Fibroblast of skin of back (primary cell): Measurements from ENCODE around the gene ABHD12.

Experiments used
- DNase-seq: peaks from one replicate; pipeline ENCODE4 v3.0.0-alpha.2; 2013

Gene ABHD12

DNA sequence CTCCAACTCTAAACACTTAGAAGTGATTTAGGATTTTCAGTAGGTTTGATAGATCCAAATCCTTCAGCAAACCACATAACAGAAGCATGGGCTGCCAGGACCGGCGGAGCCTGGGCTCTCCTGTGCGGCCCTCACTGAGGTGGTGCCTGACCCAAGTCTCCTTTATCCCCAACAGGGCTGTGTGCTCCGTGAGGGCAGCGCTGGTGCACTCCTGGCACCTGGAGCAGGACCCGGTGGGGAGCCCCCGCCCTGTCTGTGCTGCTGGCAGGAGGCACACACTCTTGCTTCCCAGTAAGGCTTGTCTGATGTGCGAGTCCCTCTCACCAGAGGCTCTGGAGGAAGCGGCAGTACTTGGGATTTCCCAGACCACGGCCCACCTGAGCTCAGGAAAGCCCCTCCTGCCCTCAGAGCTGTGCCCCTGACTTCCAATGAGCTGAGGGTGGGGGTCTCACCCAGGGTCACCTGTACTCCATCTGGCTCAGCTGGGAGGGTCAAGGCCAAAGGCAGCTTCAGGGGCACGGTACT is 86.5 kb downstream of the ABHD12 start:
- DNase-seq: no peak

DNA sequence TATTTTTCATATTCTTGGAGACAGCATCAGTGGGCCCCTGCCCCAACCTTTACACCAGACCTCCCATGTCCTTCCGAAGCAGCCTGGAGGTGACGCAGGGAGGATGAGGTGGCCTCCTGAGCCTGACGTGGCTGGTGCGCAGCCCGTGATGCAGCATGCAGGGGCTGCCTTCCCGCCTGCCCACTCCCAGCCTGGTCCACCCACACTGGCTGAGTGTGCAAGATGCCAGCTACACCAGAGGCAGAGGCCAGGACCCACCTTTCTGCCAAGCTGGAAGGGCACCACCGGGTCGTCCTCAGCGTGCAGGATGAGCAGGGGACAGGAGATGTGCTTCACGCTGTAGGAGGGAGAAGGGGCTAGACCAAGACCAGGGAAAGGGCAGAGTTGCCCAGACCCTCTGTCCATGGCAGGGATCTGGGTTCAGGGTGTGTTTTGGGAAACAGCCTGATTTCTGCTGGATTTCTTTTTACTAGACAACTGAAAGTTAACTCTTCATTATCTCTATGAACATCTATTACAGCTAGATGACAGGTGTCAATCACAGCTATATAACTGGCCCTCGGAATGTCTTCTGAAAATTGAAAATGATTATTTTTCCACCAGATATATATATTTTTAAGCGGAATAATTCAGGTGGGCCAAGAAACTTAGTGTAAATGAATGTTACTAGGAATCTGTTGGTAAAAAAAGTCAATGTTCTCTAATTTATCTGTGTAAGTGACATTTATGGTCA is 87.2 kb downstream of the ABHD12 start:
- no peak for DNase-seq

DNA sequence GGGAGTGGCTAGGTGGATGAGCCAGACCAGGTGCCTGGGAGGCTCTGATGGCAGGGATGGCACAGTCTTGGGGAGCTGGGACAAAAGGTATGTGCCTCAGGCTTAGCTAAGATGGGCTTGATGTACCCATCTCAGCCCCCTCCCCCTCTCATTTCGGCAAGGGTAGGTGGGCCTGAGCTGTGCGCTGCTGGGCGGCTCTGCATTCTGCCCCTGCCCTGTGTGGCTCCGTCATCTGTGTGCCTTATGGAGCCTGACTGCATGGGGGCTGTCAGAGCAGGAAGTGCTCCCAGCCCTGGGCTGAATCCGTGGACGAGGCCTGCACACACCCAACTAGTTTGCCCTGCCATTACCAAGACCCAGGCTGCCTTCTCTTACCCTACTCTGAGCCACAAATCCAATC is 88.0 kb downstream of the ABHD12 start:
- DNase-seq: no peak

DNA sequence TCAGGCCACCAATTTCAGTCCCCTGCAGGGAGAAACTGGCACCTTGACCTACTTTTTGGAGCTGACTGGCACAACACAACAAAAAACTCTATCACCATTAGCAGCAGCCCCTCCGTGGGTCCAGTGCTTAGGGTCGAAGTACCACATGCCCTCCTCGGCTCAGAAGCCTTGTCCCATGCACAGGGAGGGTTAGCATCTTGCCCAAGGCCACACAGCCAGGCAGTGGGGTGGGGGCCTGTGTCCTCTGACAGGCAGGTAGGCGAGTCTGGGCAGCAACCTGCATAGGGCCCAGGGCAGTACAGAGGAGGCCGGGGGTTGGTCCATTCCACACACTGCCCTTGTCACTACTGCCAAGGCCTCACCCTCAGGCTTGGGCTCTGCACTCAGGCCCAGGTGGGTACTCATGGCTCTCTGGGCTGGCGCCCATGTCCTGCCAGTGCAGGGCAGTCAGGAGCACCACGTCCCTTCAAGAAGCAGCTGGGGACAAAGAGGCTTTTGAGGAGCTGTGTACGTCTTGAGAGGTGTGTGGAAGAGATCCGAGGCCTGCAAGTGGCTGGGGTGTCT is 89.2 kb downstream of the ABHD12 start:
- DNase-seq: no peak

DNA sequence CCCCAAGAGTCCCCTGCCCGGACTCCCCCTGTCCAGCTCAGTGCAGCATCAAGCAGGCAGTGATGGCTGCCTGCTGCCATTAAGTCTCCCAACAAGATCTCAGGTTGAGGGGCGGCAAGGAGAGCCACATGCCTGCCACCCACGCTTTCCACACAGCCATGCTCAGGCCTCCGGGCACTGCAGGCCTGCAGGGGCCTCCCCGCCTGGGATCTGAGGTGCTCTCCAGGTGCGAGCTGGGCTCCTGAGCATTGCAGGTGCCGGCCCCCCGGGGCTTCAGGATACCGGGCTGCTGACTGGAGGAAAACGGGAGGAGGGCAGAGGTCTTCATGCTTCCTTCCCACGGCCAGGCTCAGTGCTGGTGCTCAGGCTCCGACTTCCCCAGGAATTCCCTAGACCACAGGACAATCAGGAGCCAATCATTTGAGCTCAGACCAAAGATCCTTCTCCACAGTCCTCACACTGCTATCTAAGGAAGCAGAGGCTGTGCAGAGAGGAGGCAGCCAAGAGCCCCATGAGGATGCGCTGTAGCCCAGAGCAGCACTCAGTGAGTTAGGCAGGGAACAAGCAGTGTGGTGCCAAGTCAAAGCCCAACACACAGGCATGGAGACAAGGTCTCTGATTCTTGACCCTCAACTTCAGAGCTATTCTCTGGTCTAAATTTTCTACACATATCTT is 90.0 kb downstream of the ABHD12 start:
- DNase-seq: peak; percentile 35

DNA sequence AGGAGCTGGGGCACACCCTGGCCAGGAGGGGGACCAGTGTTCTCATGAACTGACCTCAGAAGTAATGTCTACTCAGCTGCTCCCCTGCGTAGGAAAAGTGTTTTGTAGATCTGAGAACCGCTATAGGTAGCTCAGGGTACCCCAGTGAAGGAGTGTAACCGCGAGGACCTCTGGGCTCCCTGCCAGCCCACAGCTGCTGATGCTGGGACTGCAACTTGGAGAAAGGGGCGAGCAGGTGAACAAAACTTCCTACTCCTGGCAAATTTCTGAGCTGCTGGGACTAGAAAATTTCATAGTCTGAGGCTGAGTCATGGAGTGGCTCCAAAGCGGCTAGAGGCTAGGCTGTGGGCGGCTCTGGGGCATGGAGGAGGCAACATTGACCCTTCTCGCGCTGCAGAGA is 90.8 kb downstream of the ABHD12 start:
- DNase-seq: peak; percentile 38

DNA sequence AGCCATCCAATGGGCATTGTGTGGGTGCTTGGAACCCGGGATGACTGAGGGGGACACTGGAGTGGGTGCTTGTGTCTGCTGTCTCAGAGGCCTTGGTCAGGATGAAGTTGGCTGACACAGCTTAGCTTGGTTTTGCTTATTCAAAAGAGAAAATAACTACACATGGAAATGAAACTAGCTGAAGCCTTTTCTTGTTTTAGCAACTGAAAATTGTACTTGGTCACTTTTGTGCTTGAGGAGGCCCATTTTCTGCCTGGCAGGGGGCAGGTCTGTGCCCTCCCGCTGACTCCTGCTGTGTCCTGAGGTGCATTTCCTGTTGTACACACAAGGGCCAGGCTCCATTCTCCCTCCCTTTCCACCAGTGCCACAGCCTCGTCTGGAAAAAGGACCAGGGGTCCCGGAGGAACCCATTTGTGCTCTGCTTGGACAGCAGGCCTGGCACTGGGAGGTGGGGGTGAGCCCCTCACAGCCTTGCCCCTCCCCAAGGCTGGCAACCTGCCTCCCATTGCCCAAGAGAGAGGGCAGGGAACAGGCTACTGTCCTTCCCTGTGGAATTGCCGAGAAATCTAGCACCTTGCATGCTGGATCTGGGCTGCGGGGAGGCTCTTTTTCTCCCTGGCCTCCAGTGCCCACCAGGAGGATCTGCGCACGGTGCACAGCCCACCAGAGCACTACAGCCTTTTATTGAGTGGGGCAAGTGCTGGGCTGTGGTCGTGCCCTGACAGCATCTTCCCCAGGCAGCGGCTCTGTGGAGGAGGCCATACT is 93.3 kb downstream of the ABHD12 start:
- no peak for DNase-seq

DNA sequence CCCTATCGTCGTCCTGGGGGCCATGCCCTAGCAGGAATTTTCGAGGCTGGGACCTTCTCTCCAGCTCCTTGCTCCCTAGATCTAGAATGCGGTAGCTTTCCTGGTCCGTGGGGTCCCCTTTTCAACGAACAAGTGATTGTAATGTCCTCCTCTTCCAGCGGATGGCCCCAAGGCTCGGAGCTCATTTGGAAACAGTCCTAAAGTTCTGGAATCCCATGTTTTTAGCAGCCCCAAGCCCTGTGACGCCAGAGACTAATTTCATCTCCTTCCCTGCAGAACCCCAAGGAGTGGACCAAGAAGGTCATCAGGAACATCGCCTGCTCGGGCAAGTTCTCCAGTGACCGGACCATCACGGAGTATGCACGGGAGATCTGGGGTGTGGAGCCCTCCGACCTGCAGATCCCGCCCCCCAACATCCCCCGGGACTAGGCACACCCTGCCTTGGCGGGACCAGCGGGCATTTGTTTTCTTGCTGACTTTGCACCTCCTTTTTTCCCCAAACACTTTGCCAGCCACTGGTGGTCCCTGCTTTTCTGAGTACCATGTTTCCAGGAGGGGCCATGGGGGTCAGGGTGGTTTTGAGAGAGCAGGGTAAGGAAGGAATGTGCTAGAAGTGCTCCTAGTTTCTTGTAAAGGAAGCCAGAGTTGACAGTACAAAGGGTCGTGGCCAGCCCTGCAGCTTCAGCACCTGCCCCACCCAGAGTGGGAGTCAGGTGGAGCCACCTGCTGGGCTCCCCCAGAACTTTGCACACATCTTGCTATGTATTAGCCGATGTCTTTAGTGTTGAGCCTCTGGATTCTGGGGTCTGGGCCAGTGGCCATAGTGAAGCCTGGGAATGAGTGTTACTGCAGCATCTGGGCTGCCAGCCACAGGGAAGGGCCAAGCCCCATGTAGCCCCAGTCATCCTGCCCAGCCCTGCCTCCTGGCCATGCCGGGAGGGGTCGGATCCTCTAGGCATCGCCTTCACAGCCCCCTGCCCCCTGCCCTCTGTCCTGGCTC is 94.2 kb downstream of the ABHD12 start:
- no peak for DNase-seq

DNA sequence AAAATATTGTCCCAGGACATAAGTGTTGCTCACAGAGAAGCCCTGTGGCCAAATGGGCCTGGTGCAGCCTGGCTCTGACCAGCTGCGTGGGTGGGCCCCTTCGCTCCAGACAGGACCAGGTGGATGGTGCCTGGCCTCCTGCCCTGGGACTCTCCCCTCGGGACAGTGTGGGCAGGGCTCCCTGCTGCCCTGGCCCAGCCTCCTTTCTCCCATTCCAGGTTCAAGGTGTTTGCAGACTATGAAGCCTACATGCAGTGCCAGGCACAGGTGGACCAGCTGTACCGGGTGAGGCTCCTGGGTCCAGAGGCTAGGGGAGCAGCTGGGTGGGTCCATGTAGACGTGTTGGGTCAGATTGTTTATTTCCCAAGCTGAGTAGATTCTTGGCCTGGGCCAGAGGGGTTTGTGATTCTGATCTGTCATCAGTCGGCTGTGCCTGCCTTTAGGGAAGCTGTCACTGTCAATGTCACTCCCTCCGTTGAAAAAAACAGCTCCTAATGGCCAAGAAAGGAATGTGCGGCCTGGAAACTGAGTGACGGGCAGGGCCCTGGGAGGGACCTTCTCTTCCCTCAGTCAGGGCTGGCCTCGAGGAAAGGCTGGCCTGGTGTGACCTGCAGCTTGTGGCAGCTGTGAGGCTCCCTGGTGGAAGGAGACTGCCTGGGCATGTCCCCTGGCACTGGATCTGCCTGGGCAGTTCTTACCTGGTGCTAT is 95.1 kb downstream of the ABHD12 start:
- no peak for DNase-seq

DNA sequence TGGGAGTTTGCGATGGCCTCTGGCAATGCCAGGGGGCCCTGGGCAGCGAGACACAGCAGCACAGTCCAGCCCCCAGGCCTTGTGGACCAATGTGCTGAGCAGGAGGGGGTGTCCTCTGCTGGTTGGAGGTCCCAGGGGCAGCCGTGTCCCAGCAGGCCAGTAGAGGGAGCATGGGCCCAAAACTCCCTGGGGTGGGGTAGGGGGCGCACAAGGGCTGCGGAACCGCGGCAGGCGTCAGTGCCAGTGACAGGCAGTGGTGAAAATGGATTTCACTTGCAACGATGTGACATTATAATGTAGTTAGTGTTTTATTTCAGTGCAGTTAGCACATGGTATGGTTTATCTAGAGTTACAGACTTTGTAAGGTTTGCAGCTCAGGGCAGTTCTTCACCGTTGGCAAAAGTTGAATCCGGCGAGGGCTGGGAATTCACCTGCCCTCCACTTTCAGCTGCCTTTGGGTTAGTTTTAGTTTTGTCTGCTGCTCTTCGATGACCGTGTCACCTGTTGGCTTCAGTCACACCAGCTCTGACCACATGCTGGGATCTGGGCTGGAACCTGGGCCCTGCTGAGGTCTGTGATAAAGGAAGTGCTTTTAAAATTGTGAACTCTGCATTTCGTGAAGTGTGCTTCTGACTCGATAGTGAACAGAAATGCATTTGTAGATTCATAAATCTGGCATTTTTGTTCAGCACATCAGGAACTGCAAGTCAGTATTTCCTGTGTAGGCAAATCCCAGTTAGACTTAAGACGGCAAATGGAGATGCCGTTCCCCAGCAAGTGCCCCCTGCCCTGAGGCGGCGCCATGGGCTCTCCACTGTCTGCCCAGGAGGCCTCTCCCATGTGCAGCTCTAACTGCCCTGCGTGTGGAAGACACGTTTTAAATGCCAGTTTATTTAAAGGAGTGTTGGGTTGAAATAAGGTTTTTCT is 95.9 kb downstream of the ABHD12 start:
- peak; percentile 60 for DNase-seq

DNA sequence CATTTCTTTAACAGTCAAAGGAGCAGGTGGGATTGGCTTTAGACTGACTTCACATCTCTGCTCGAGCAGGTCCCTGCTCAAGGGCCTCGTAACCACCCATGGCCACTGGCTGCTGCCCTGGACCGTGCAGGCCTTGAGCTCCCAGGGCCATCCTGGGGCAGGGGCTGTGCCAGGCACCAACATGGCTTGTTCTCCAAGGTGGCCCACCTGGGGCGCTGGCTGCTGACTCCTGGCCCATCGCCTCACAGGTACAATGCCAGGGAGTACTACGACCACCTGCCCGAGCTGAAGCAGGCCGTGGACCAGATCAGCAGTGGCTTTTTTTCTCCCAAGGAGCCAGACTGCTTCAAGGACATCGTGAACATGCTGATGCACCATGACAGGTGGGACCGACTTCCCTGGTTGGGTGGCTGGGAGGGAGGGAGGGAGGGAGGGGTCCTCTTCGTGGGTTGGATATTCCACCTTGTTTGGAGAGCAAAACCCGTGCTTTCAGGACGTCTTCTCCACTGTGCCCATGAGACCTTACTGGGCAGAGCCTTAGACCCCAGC is 96.7 kb downstream of the ABHD12 start:
- no peak for DNase-seq

DNA sequence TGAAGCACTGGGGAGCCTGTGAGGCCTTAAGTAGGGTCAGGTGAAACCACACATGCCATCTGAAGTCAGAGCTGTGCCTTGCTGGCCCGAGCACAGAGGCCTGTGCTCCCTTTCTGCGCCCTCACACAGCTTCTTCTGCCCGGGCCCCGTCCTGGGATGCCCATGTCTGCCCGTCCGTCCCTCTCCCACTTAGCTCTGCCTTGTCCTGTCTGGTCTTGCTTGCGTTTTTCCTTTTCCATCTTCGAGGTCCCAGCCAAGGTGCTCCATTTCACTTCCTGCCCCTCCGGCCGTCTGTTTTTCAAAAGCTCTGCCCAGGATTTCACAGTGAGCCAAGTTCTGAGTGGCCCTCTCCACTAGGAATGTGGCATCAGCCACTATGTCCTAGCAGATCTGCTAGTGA is 97.1 kb downstream of the ABHD12 start:
- DNase-seq: no peak

DNA sequence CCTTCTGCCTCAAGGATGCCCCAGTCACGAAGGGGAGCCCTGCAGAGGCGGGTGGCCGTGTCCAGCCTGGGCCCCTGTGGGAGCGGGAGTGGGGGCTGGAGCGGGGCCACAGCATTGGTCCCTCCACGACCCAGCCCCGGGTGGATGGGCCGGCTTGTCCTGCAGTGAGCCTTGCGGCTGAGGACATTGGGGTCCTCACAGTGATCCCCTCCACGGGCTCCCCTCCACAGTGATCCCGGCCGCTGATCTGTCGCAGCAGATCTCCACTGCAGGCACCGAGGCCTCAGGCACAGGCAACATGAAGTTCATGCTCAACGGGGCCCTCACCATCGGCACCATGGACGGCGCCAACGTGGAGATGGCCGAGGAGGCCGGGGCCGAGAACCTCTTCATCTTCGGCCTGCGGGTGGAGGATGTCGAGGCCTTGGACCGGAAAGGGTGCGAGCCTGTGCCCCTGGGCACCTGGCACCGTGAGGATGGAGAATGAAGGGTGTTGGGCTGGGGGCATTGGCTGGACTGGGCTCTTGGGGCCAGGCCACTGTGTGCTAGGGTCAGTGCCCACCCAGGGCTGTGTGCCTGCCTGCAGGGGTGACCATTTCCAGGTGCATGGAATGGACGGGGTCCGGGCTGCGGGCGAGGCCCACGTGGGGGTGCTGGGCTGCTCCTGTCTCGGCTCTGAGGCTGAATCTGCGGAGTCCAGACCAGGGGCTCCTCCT is 98.3 kb downstream of the ABHD12 start:
- no peak for DNase-seq

DNA sequence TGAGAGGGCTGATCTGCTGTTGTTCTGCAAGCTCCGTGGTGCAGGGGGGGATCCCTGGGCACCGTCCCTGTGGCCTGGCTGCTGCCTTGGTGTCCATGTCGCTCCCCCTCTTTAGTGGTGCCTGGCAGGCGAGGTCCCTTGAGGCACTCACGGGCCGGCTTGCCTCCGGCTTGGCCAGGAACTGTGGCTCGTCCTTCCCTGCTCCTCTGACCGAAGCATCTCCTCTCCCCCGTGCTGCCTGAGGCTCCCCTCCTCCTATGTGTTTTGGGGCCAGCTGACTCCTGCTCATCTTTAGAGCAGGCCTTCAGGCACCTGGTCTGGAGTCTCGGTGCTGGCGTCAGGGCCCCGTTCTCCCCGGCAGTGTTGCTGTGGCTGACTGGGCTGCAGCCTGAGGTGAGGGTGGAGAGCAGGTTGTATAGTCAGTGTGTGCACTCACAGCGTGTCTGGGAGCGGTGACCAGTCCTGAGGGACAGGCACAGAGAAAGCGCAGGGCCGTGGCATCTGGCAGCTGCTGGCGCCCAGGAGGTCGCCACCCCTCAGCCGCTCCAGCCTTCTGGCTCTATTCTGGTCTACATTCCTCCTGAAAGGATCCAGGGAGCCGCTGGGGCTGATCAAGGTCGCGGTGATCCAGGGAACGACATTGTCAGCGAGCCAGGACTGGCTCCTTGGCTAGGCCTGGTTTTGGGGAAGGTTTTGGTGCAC is 99.1 kb downstream of the ABHD12 start:
- DNase-seq: no peak

DNA sequence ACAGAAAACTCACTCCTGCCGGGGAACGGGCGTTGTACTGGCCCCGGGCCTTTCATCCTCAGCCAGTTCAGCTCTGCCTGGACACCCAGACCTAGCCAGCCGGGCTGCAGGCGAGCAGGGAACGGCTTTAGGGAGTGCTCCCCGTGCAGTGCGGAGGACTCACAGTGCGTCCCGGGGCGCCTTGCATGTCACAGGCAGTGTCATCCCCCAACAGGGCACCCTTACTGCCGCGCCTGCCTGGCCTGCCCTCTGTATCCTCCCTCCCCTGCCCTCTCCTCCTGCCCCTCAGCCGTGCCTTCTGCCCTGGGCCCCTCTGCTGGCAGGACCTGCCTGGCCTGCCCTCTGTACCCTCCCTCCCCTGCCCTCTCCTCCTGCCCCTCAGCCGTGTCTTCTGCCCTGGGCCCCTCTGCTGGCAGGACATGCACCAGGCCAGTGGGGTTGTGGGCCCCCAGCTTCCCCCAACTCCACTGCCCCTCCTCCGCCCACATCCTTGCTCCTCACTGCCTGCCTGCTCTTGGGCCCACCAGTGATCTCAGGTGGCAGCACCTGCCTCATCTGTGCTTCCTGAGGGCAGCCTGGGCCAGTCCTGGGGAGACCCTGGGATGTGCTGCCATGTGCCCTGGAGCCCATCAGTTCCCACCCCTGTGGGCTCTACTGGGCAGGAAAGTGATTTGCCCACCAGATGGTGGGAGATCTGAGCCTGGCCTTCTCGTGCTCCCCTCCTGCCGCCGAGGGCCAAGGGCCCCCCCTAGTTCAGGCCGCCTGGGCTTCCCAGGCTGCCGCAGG is 99.8 kb downstream of the ABHD12 start:
- no peak for DNase-seq

DNA sequence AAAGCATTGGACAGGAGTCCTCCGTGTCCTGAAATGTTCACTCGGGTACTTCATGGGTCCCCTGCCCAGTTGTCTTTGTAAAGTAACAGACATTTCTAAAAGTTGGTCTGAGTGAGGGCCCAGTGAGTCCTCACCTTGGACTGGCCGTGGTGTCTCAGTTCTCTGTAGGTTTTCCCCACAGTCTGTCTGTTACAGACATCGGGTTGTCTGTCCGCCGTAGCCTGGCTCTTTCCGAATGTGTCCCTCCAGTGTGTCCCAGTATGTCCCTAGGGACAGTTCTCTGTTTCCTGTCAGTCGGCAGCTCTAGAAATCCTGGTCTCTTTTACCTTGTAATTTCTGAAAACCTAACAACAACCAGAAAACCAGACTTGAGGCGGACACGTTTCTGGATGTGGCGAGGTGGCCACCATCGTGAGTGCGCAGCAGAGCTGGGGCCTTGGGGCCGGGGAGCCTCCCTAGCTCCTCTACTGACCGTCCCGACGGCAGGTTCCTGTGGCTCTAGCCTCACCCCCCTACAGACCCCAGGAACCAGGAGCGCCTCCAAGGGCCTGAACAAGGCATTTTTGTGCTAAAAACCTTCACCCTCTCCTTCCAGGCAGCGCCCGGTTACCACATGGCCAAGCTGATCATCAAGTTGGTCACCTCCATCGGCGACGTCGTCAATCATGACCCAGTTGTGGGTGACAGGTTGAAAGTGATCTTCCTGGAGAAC is 100.6 kb downstream of the ABHD12 start:
- no peak for DNase-seq
